Embryonic facial prominence (tissue), 1 donor: Measurements from ENCODE around the gene AQP9.
"Not testable (repeated sequence)": the region's sequence is repeated elsewhere in the genome, so short reads cannot be mapped to it uniquely, and the experiment has no call there.

ENCODE experiments used
- DNase-seq: peaks from one replicate; pipeline ENCODE4 v3.0.0-alpha.2; 2016; ENCODE audit errors: extremely low spot score

Gene AQP9, protein sequence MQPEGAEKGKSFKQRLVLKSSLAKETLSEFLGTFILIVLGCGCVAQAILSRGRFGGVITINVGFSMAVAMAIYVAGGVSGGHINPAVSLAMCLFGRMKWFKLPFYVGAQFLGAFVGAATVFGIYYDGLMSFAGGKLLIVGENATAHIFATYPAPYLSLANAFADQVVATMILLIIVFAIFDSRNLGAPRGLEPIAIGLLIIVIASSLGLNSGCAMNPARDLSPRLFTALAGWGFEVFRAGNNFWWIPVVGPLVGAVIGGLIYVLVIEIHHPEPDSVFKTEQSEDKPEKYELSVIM

DNA sequence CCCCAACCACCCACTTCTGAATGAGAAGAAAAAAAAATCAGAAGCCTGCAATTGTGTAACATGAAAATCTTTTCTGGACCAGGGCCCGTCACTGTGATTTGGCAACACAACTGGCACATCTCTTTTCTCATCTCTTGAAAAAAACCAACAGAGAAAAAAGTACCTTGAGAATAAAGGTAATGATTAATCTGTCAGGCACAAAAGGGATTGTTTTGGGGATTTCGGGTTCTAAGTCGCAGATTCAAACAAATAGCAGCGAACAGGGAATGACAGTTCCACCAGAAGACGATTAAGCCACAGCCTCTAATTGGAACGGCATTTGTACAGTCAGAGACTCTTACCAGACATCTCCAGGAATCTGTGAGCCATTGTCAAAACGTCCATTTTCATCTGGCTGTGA is at the start of gene AQP9:
TSS of gene AQP9 (plus strand) at position 276 of the 400 bp plus-strand sequence. CDS start 185 bp downstream, outside the sequence.
- no peak for DNase-seq

DNA sequence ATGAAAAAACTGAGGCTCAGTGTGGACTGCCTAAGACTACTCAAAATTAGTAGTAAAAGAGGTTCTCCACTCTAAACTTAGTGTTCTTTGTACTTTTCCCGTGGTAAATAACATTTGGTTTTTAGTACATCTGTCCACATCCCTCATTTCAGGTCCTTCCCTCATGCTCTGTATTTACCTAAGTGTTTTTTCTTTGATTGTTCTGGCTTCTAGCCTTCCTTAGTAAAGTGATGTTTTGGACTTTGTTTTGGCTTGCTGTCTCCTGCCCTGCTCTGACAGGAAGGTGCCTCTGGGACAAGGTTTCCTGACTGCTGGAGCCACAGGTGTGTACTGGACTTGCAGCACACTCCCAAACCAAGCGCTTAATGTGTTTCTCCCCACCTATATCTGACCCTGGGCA is 42.8 kb upstream of the AQP9 start:
- no peak for DNase-seq

DNA sequence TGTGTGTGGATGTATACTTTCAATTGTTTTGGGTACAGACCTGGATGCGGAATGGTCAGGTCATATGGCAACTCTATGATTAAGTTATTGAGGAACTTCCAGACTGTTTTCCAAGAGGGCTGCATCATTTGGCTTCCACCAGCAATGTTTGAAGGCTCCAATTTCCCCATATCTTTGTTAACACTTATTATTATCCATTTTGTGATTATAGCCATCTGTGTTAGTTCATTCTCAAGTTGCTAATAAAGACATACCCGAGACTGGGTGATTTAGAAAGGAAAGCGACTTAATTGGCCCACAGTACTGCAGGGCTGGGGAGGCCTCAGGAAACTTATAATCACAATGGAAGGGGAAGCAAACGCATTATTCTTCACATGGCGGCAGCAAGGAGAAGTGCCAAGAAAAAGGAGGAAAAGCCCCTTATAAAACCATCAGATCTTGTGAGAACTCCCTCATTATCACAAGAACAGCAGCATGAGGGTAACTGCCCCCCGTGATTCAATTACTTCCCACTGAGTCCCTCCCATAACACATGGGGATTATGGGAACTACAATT is 41.6 kb upstream of the AQP9 start:
- no peak for DNase-seq

DNA sequence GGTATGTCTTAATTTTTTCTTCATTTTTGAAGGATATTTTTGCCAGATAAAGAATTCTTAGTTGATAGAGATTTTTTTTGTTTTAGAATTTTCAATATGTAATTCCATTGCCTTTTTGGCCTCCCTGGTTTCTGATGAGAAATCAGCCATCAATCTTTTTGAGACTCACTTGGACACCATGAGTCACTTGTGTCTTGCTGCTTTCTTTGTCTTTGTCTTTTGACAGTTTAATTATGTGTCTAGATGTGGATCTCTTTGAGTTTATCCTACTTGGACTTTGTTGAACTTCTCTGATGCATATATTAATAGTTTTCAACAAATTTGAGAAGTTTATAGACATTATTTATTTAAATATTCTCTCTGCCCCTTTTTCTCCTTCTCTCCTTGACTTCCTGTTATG is 34.7 kb upstream of the AQP9 start:
- no peak for DNase-seq

DNA sequence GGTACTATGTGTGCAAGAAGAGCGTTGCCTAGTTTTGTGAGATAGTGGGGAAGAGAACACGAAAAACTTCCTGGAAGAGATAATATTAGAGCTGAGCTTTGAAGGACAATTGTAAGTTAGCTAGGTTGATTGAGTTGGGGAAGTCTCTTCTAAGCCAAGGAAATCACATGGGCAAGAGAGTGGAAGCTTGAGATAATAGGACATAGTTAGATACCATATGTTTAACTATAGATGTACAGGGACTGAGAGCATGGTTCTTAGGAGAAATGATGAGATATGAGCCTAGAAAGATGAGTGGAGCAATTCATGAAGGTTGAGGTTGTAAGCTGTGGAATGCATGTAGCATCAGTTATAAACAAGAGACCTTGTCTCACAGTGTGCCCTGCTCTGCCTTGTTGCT is 30.1 kb upstream of the AQP9 start:
- no peak for DNase-seq

DNA sequence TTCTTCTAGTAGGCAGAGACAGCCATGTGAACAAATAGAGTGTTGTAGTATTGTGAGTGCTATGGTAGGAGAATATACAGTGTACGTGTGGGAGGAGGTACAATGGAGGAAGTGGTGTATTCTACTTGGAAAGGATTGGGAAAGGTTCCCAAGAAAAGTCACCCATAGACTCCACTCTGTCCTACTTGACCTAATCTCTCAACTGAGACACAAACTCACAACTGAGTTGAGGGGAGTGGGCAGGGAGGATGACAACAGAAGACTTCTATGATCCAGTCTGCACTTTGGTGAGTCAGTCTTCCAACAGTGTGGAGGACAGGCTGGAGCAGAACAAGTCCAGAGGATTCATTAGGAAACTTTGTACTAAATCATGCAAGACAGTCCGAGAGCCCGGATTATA is 28.8 kb upstream of the AQP9 start:
- no peak for DNase-seq

DNA sequence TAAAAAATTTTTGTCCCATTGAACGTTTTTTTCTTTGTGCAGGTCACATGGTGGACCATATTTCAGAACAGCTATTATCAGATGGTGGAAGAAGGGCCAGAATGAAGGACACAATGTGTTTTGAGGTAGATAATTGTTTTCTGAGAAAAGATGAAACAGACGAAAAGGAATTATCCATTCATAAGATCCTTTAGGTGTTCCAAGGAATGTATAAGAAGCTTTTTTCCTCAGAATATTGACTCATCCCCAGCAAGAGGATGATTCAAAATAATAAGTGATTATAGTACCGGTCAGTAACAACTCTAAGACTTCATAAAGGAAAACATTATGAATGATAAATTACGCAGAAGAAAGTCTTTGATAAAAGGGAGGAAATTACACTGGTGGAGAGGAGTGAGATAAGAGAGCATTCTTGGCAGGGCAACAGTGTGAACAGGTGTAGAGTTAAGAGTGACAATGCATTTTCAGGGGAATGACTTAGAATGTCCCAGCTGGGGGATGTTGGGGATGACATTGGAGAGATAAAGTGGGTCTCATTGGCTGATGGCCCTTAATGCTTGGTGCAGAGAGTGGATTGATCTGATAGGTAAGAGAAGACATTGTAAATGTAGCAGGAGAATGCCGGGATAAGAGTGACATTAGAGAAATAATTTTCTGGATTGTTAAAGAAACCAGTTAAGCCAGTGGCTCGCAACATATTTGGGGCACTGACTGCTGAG is 27.0 kb upstream of the AQP9 start:
- DNase-seq: no peak

DNA sequence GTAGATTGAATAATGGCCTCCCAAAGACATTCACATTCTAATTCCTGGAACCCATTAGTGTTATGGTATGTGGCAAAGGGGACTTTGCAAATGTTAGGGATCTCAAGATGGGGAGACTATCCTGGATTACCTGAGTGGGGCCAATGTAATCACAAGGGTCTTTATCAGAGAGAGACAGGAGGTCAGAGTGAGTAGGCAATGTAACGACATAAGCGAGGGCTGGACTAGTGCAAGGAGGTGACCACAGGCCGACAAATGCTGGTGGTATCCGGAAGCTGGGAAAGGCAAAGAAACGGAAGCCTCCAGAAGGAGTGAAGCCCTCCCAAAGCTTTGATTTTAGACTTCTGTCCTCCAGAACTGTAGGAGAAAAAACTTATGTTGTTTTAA is 26.5 kb upstream of the AQP9 start:
- DNase-seq: no peak

DNA sequence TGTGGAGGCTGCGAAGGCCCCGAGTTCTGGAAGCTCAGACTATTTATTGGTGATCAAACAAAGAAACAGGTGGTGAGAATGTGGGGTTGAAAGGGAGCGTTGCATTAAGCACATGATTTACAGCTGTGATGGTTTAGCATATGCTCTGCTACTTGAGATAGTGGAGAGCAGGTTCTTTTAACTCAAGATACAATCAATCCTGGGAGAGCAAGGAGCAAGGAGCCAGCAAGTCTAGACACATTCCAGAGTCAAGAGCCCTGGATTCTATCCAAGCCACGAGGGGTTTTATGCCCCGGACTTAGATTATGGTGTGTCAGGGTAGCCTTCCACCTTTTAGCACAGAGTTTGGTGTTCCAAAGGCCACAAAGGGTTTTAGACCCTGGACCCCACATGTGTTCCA is 24.8 kb upstream of the AQP9 start:
- not testable (repeated sequence) for DNase-seq

DNA sequence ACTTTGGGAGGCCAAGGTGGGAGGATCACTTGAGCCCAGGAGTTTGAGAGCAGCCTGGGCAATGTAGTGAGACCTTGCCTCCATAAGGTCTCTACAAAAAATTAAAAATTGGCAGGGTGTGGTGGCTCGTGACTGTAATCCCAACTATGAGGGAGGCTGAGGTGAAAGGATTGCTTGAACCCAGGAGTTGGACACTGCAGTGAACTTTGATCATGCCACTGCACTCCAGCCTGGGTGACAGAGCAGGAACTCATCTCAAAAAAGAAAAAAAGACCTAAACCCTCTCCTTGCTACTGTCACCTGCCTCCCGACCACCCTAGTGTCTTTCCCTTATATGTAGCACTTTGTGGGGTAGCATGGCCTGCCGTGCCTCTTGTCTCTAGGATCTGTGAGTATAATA is 23.8 kb upstream of the AQP9 start:
- DNase-seq: no peak

DNA sequence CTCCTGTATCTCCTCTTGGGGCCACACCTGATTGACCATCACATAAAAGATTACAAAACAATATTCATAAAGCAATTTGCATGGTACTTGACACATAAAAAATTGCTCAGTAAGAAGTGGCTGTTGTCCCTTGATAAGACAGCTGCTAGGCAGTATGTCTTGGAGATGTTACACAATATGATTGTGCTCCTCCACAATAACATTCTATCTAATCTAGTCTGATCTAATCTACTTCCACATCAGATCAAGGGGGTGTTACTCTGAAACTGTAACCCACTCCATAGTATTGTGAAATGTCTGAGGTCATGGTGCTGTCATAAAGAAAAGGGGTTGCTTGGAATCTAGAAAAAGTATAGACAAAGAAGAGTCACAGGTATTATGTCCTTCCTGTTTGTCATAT is 23.4 kb upstream of the AQP9 start:
- no peak for DNase-seq

DNA sequence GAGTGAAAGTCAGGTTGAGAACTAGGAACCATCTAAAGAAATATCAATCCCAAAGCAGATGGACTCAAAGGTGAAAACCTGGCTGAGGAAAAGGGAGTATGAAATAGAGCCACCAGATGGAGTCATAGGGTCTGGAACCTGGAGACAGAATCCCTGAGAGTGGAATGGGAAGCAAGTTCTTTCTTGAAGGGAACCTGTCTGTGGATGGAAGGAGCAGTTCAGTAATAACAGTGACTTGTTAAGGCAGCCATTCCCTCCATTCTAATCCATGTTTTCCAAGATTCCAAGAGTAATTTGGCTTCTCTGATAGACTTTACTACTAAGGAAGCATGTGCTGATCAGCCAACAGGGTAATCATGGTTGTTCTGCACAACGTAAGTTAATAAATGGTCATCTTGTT is 22.5 kb upstream of the AQP9 start:
- no peak for DNase-seq

DNA sequence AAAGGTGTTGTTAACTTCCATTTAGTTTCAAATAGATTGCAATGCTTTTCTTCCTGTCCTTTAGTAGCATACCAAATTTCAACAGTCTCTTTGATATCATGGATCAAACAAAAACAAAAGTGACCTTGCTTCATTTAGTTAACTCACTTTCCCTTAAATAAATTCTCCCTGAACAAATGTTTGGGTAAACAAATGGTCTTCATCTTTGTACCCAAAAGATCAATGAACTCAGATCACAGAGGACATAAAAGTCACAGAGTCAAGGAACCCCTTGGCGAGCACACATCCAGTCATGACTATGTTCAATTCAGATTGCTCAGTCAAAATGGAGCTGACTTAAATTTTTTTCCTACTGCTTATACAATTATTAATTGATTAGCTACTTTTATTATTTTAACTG is 20.6 kb upstream of the AQP9 start:
- DNase-seq: no peak

DNA sequence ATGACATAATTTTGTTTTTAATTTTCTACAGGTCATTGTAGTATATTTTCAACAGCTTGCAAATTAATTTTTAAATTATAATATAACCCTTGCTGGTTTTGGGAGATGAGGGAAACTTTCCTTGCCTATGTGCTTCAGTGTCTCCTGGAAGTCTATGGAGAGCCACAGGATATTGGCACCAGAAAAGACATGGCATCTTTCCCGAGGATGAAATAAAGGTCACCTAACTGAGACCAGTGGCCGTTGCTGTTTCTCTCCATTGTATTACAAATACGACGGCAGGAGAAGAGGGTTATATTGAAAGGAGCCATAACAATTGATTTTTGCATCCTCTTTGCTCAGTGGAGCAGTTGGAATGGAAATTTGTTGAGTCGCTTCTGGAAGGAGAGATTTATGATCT is 19.9 kb upstream of the AQP9 start:
- DNase-seq: no peak

DNA sequence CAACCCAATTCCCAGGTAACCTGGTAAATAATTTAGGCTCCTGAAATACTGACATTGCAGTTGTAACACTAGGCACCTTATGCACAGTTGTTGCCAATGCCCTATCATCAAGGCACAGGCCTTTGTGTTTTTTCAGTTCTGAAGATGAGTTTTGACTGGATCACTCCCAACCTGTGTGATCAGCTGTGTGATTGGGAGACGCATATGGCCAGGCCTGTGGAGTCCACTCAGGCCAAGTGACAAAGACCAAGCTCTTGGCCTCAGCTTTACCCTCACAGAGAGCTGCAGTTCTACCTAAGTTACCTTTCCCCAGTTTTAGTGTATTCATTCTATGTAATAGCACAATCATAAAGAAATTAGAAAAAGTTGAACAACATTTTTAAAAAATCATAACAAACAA is 19.2 kb upstream of the AQP9 start:
- no peak for DNase-seq

DNA sequence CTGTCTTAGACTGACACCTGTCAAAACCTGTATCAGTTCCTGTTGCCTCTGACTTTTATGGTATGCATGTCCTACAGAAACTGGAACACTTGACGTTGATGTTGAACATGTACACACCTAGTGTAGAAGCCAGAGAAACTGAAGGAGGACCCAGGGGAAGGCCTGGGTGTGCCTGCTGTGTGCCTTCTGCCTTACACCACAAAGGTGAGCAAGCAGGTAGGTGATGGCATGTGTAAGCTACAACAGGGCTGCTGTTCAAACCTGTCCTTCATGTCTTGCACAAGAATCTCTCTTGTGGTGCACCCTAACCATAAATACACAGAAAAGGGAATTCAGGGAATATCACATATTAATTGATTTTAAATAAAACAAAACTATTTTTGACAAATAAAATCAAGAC is 13.6 kb upstream of the AQP9 start:
- DNase-seq: no peak

DNA sequence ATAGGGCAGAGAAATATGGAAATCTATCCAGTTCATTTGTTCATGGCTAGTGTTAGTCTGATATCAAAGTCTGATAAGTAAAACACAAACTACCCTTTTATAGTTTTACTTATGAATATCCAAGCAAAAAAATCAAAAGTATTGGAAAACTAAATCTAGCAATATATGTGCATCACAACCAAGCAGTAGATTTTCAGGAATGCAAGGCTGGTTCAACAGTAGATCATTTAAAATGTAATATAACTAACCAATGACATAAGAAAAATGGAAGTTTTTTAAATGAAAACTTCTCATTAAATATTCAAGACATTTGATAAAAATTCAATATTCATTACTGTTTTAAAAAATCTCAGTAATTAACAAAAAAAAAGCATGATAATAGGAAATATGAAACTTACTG is 12.8 kb upstream of the AQP9 start:
- no peak for DNase-seq

DNA sequence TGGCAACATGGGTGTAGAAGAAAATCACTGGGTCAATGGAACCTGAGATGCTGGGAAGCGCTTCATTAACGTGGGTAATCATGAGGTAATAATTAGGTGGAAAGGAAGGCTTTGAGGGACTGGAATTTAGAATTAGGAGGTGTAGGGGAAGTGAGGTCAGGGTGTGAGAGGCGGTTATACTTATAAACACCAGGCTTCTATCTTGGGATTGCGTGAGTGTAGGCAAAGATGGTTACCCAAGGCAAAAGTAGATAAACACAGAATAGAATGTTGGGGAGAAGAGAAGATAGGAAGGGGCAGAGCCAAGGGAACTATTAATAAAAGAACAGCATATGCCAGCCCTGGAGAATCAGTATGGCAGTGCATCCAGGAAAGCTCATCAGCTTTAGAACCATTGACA is 3.3 kb upstream of the AQP9 start:
- DNase-seq: no peak

DNA sequence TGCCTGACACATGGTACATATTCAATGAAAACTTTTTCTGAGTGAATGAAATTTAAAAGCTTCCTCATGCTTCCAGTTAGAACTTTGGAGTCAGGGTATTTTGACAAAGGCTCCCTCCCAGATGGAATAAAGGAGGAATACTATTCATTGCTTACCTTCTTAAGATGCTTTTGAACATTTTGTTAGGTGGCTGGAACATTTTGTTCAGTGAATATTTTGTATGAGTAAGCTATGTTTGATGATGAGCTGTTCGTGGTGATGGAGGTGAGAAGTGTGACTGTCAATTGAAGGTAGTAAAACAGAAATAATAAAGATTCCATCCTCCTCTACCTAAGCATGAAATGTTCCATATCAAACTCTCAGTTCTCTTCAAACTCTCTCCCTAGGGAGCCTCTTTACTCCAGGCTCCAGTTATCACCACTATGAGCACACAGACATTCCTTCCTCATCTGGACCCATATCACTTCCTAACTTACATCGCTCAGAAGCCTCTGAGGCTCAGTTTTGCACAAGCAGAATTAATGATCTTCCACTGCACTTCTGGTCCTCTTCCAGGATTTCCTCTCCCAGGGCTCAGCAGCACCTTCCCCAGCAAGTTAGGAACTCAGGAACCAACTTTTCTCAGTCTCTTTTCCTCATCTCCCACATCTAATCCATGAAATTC is 2.5 kb upstream of the AQP9 start:
- no peak for DNase-seq

DNA sequence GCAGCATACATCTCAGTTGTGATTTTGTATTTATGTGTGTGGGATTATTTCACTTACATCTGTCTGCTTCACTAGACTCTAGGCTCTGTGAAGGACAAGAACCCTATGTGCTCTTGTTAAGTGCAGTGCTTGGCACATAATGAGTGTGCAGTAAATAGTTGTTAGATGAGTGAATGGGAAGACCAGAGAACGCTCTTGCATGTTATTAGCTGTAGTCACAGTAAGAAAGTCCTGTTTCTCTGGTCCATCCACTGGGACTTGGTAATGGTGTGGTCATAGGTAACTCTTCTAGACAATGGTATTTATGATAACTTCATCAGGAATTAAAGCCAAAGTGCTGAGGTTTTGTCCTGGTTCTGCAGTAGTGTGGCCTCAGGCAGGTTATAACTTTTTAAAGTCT is 1.4 kb upstream of the AQP9 start:
- DNase-seq: no peak

DNA sequence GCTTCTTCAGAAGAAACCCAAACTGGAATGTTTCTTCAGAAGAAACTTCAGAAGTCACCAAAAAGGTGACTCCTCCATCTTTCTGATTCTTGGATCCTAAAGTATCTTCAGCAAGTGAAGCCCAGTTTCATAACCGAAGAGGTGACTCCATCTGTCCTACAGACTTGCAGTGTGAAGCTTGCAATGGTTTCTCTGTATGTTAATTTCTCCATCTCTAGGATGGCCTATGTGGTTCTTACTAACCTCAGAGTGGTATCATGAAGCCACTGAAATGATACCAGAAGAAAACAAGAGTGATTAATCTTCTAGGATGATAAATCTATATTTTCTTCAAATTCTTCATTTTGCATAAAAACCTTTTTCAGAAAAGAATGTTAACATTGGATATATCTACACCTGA is 495 bp upstream of the AQP9 start:
- DNase-seq: no peak

DNA sequence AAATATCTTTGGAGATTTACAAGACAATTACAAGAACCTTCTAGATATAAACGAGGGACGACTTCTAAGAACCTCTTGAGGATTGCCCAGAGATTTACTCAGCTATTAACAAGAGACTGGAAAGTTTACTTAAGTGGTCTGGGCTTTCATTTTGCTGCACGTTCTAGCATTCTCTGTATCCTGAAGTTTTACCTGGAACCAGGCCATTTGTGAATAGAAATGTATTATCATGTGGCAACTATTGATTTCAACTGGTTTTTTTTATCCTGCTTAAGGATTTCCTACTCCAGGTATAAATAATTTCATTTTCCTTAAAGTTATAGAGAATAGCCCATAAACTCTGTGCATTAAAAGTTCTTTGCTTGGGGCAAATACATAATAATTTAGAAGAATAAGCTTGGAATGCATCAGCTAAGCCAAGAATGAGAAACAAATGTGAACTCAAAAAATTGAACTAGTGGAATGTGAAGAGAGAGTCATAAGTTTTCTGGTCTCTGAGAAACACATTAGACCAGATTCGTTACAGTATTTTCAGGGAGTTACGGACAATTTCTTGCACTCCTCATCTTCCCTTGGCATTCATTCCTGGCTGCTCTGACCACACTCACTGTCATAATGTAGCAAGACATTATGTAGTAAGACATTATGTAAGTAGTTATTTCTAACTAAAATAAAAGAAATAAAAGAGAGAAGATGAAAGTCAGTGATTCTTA is 1.3 kb downstream of the AQP9 start:
- peak; percentile 13 for DNase-seq
